HG03103 (cell line): ENCODE data around the gene ZC3HAV1.
"Not testable (repeated sequence)": the region's sequence is repeated elsewhere in the genome, so short reads cannot be mapped to it uniquely, and the experiment has no call there.

ENCODE experiments used
- ATAC-seq: cut with Tn5 transposase; IDR thresholded peaks from one replicate; pipeline ENCODE4 v1.9.1; 2021; ENCODE audit warnings: low read depth; ENCODE audit not compliant: unreplicated experiment

ZC3HAV1 gene

GRCh38 chr7:139109188-139109982, at the start of gene ZC3HAV1:
TSS of gene ZC3HAV1 (minus strand) at chr7:139109720. CDS start at chr7:139109331, 389 bp downstream.
- ATAC-seq, result peak; percentile 53

DNA sequence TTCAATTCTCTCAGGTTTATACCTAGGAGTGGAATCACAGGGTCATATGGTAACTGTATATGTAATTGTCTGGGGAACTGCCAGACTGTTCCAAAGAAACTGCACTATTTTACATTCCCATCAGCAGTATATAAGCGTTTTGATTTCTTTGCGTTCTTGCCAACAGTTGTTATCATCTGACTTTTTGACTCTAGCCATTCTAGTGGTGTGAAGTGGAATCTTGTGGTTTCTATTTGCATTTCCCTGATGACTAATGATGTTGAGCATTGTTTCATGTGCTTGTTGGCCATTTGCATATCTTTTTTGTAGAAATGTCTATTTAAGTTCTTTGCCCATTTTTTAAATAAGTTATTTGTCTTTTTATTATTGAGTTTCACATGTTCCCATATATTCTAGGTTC, 44.3 kb upstream of the ZC3HAV1 start:
- no peak for ATAC-seq

DNA sequence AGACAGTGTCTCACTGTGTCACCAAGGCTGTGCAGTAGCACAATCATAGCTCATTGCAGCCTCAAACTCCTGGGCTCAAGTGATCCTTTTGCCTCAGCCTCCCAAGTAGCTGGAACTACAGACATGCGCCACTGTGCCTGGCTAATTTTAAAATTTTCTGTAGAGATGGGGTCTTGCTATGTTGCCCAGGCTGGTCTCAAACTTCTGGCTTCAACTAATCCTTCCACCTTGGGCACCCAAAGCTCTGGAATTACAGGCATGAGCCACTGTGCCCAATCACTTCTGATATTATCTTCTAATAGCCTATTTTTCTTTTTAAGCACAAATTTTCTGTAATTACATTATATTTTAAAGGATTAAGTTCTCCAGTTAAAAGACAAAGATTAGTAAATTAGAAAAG, 42.6 kb upstream of the ZC3HAV1 start:
- no peak for ATAC-seq

- no peak for ATAC-seq
These were observed 29.6 kb upstream of the ZC3HAV1 start for GRCh38 chr7:139139150-139139549.

DNA sequence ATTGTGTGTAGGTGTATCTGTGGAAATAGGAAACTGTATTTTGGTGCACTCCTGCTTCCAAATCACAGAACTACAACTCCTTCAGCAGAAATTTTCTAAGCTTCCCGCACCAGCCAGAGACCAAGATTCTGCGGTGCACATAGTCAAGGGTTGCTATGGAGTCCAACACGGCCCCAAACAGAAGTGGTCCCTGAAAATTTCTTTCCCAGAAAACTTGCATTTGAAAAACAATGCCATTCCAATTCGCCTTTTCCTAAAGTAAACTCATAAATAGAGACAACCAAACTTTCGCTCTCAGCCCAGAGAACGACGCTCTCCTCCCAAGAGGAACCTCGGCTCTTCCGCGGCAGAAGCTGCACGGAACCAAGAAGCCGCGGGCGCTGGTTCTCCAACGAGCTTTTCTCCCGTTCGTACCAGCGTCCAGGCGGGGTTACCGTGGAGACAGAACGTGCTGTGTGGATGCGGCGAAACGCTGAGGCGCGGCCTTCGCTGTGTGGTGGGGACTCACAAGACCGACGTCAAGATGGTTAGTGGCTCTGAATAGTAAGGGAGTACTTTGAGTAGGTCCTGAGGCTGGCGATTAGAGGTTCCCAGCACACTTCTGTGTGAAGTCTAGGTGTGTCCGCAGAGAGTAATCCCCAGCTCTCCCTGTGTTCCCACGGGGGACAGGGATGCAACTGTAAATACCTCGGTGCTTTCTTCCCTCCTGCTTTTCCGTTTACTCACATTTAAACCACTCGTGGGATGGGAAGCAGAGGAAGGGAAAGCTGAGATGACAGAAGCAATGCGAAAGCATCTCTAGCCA, 24.0 kb upstream of the ZC3HAV1 start:
- ATAC-seq, result peak; percentile 94

DNA sequence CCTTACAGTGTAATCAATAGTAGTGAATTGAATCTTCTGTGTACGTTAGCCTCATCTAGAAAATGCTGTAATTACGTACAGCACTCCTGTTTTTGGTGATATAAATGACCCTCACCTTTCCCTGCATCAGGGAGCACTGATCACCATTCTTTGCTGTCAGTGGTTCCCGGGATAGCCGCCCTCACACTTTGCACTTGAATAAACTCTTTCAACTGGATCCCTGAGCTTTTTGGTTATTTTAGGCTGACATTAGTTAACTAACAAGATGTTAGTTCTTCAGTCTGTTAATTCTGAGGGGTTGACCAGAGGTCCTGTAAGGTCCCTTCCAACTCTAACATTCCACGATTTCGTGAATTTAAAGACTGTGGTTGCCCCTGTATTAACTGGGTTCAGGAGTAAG, 23.4 kb upstream of the ZC3HAV1 start:
- no peak for ATAC-seq

- ATAC-seq, result no peak
These were observed 22.1 kb upstream of the ZC3HAV1 start for GRCh38 chr7:139131601-139132041.

GRCh38 chr7:139129814-139130213, 20.3 kb upstream of the ZC3HAV1 start:
- not testable (repeated sequence) for ATAC-seq

GRCh38 chr7:139127648-139128047, 18.1 kb upstream of the ZC3HAV1 start:
- no peak for ATAC-seq

- ATAC-seq, result no peak
These were observed 16.1 kb upstream of the ZC3HAV1 start for GRCh38 chr7:139125657-139126056.

- not testable (repeated sequence) for ATAC-seq
These were observed 15.5 kb upstream of the ZC3HAV1 start for GRCh38 chr7:139124995-139125394.

DNA sequence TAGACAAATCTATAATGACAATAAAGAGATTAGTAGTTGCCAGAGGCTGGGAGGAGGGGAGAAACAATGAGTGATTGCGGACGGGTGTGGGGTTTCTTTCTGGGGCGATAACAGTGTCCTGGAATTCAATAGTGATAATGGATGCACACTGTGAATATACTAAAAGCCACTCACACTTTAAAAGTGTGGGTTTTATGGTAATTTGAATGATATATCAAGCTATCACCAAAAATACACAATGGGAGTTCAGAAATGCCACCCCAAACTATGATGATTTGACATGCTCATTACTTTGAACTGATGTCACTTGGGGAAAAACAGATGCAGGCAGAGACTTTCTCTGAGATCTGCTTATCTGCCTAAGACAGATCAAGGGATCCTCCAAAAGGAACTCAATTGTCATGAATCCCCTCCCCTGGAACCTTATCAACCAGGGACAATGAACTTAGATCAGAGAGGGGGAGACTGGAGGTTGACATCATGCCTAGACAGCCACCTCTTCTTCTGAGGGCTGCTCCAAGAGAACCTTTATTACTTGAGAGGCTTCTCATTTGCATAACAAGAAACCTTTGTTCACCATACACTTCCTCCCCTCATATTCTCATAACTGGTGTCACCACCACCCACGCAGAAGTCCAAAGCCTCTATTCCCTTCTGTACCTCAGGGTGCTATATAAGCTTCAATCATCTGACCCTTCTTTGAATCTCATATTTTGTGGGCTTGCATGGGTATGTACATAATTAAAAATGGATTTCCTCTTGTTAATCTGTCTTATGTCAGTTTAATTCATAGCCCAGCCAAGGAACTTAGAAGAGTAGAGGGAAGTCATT, 14.8 kb upstream of the ZC3HAV1 start:
- ATAC-seq, result peak; percentile 82

DNA sequence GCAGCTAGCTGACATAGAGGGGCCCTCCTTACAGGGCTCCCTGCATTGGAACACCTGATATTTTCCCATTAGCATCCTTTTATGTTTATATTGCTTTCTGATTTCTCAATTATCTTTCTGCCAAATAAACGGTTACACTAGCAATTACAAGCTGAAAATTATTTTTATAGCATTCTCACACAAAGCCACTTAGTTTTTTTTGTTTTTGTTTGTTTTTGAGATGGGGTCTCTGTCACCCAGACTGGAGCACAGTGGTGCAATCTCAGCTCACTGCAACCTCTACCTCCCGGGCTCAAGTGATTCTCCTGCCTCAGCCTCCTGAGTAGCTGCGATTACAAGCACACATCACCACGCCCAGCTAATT, 9.9 kb upstream of the ZC3HAV1 start:
- ATAC-seq, result no peak

GRCh38 chr7:139118805-139119485, 9.4 kb upstream of the ZC3HAV1 start:
- ATAC-seq, result peak; percentile 81

GRCh38 chr7:139118234-139118804, 8.8 kb upstream of the ZC3HAV1 start:
- peak; percentile 51 for ATAC-seq

- no peak for ATAC-seq
These were observed 8.2 kb upstream of the ZC3HAV1 start for GRCh38 chr7:139117599-139118233.

GRCh38 chr7:139116999-139117398, 7.5 kb upstream of the ZC3HAV1 start:
- no peak for ATAC-seq

DNA sequence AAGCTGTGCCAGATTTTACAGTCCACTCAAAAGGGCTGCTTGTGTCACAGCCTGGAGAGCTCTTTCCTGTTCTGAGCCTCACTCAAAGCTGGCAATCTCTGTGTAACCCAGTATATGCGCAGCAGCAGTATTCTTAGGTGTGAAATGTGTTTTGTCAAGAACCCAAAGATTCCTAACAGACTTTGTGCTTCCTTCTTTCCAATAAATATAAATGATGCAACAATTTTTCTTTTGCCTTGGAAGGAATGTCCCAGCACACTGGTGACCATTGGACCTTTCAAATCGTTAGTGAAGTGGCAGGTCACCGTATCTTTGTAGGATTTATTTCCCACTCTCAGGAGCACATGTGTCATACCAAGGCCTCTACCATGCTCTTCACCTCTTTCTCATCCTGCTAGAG, 5.6 kb upstream of the ZC3HAV1 start:
- ATAC-seq, result no peak

- no peak for ATAC-seq
These were observed 5.1 kb upstream of the ZC3HAV1 start for GRCh38 chr7:139114585-139114984.
